H1 (cell line): ENCODE results near the gene TMCC1. TPM values are rescaled to one million over a fixed set of nuclear protein-coding genes. Genes with fewer than 3 reads are reported as not detected.

Experiments used
- CTCF ChIA-PET: fragments of 300-600 bp; sonication (Branson Sonifier 250); formaldehyde crosslinking; loops from one replicate; lab custom pipeline; 2021; ENCODE audit not compliant: partially characterized antibody; lab: Charles Lee
- POLR2A ChIA-PET: fragments of 300-600 bp; sonication (Branson Sonifier 250); formaldehyde crosslinking; loops from one replicate; lab custom pipeline; 2021; ENCODE audit warnings: inconsistent platforms; ENCODE audit not compliant: partially characterized antibody; lab: Charles Lee
- DNase-seq, 2 experiments: peaks; one replicate each; pipeline versions ENCODE4 v3.0.0 to v3.0.0-alpha.2; 2010 to 2022; ENCODE audit warnings: low spot score in 2 of 2, low read depth in 1 of 2, mixed read lengths in 1 of 2
- FAIRE-seq: peaks from 2 replicates; lab custom pipeline; 2011; peaks lifted over from hg19 to GRCh38; lab: Jason Lieb, UNC
- H2AFZ ChIP-seq: 2 replicates; pipeline ENCODE4 v1.8.1; 2012; ENCODE audit warnings: low read length, inconsistent platforms
- H2AK5ac ChIP-seq: 2 replicates; pipeline ENCODE4 v1.6.1; 2013; ENCODE audit warnings: low read depth, low read length
- H2BK120ac ChIP-seq: replicated peaks from 2 replicates; pipeline ENCODE3; 2013; ENCODE audit warnings: low read depth, low read length, inconsistent platforms
- H2BK12ac ChIP-seq: 2 replicates; pipeline ENCODE4 v1.6.1; 2013; ENCODE audit warnings: low read depth, low read length
- H2BK15ac ChIP-seq: 2 replicates; pipeline ENCODE4 v1.6.1; 2013; ENCODE audit warnings: low read length
- H2BK20ac ChIP-seq: 2 replicates; pipeline ENCODE4 v1.6.1; 2013; ENCODE audit warnings: low read length
- H2BK5ac ChIP-seq: 2 replicates; pipeline ENCODE4 v1.6.1; 2013; ENCODE audit warnings: low read depth, low read length
- H3K14ac ChIP-seq: 2 replicates; pipeline ENCODE4 v1.6.1; 2013; ENCODE audit warnings: inconsistent platforms; ENCODE audit not compliant: insufficient read length
- H3K18ac ChIP-seq: 2 replicates; pipeline ENCODE4 v1.6.1; 2013; ENCODE audit warnings: low read length; ENCODE audit errors: extremely low read depth
- H3K23ac ChIP-seq: 2 replicates; pipeline ENCODE4 v1.6.1; 2013; ENCODE audit warnings: inconsistent platforms; ENCODE audit not compliant: insufficient read length
- H3K23me2 ChIP-seq: 2 replicates; pipeline ENCODE4 v1.6.1; 2013; ENCODE audit warnings: low read depth, low read length
- H3K27ac ChIP-seq: 2 replicates; pipeline ENCODE4 v1.6.1; 2011; ENCODE audit warnings: low read depth, low read length, inconsistent platforms
- H3K27me3 ChIP-seq, 4 experiments: replicated peaks in 1 of 4; 1 replicate in 1 of 4; 2 replicates in 3 of 4; pipeline versions ENCODE4 v1.6.1 to v1.8.1; 2011 to 2013; ENCODE audit warnings: low read length in 3 of 4, mild to moderate bottlenecking in 3 of 4, inconsistent platforms in 2 of 4, mixed read lengths in 2 of 4, moderate library complexity in 1 of 4; ENCODE audit not compliant: control insufficient read depth in 3 of 4, insufficient read depth in 3 of 4; ENCODE audit errors: extremely low read depth in 1 of 4
- H3K36me3 ChIP-seq, 4 experiments: 2 replicates each; pipeline versions ENCODE4 v1.6.1 to v1.8.1; 2011 to 2013; ENCODE audit warnings: mild to moderate bottlenecking in 4 of 4, low read length in 3 of 4, moderate library complexity in 2 of 4, control low read depth in 1 of 4, inconsistent platforms in 1 of 4; ENCODE audit not compliant: insufficient read depth in 4 of 4, control insufficient read depth in 2 of 4
- H3K4ac ChIP-seq: replicated peaks from 2 replicates; pipeline ENCODE3; 2013; ENCODE audit warnings: low read length, low read depth, mixed read lengths, inconsistent platforms; ENCODE audit not compliant: insufficient read length
- H3K4me1 ChIP-seq, 4 experiments: replicated peaks in 1 of 4; 1 replicate in 1 of 4; 2 replicates in 3 of 4; pipeline versions ENCODE4 v1.6.1 to v1.8.1; 2011 to 2013; ENCODE audit warnings: low read length in 3 of 4, inconsistent platforms in 2 of 4, mixed read lengths in 1 of 4; ENCODE audit not compliant: insufficient read depth in 4 of 4, control insufficient read depth in 3 of 4
- H3K4me2 ChIP-seq, 2 experiments: 2 replicates each; pipeline versions ENCODE4 v1.6.1 to v1.8.1; 2011 to 2013; ENCODE audit warnings: low read depth in 2 of 2, low read length in 2 of 2, control low read depth in 1 of 2, inconsistent platforms in 1 of 2, mild to moderate bottlenecking in 1 of 2; ENCODE audit not compliant: insufficient read depth in 1 of 2
- H3K4me3 ChIP-seq, 4 experiments: fragments of 200-600, 300-600 bp in 1 of 4; sonication (generic), shearing (Covaris generic), sonication (Bioruptor Twin) in 1 of 4; 2 replicates each; pipeline versions ENCODE4 v1.5.1 to v1.8.1; 2011 to 2016; ENCODE audit warnings: low read length in 4 of 4, low read depth in 3 of 4, control low read depth in 2 of 4, inconsistent platforms in 2 of 4, mild to moderate bottlenecking in 2 of 4, mixed read lengths in 1 of 4, moderate library complexity in 1 of 4; ENCODE audit not compliant: insufficient read depth in 2 of 4; ENCODE audit errors: extremely low read depth in 1 of 4
- H3K56ac ChIP-seq: replicated peaks from 2 replicates; pipeline ENCODE3; 2013; ENCODE audit warnings: low read depth, mild to moderate bottlenecking, mixed read lengths, low read length, inconsistent platforms; ENCODE audit not compliant: insufficient read length
- H3K79me1 ChIP-seq: 2 replicates; pipeline ENCODE4 v1.6.1; 2013; ENCODE audit warnings: low read depth, low read length, control low read depth
- H3K79me2 ChIP-seq, 2 experiments: 2 replicates each; pipeline versions ENCODE4 v1.6.1 to v1.8.1; 2012 to 2013; ENCODE audit warnings: low read length in 2 of 2, mild to moderate bottlenecking in 2 of 2, inconsistent platforms in 1 of 2; ENCODE audit not compliant: insufficient read depth in 2 of 2, control insufficient read depth in 1 of 2
- H3K9ac ChIP-seq, 4 experiments: replicated peaks in 1 of 4; 1 replicate in 1 of 4; 2 replicates in 3 of 4; pipeline versions ENCODE4 v1.6.1 to v1.8.1; 2011 to 2013; ENCODE audit warnings: low read depth in 3 of 4, low read length in 3 of 4, control low read depth in 2 of 4, mild to moderate bottlenecking in 2 of 4, moderate library complexity in 2 of 4, inconsistent platforms in 1 of 4; ENCODE audit errors: extremely low read depth in 1 of 4
- H3K9me3 ChIP-seq, 2 experiments: 2 replicates each; pipeline versions ENCODE4 v1.6.1 to v1.8.1; 2012 to 2013; ENCODE audit warnings: mild to moderate bottlenecking in 2 of 2, moderate library complexity in 2 of 2, control low read depth in 1 of 2, inconsistent platforms in 1 of 2, low read depth in 1 of 2, low read length in 1 of 2, mixed read lengths in 1 of 2; ENCODE audit not compliant: insufficient read depth in 2 of 2
- H4K20me1 ChIP-seq, 2 experiments: replicated peaks in 1 of 2; 2 replicates each; pipeline versions ENCODE3 to v1.8.1; 2011 to 2013; ENCODE audit warnings: inconsistent platforms in 2 of 2, low read length in 2 of 2, mild to moderate bottlenecking in 1 of 2; ENCODE audit not compliant: insufficient read depth in 2 of 2, control insufficient read depth in 1 of 2
- H4K5ac ChIP-seq: 2 replicates; pipeline ENCODE4 v1.6.1; 2013; ENCODE audit warnings: low read length, low read depth, mixed read lengths, inconsistent platforms; ENCODE audit not compliant: insufficient read length
- H4K8ac ChIP-seq: 2 replicates; pipeline ENCODE4 v1.8.0; 2013; ENCODE audit warnings: mild to moderate bottlenecking, moderate library complexity, low read length, inconsistent platforms; ENCODE audit not compliant: insufficient read depth; ENCODE audit errors: extremely low read depth
- H4K91ac ChIP-seq: replicated peaks from 2 replicates; pipeline ENCODE3; 2013; ENCODE audit warnings: low read length, mixed read lengths, inconsistent platforms; ENCODE audit not compliant: insufficient read length
- HDAC2 ChIP-seq, 2 experiments: fragments of 300-600 bp in 1 of 2; sonication (generic) in 1 of 2; IDR thresholded peaks; 2 replicates each; pipeline ENCODE4 v1.6.1; 2011 to 2012; ENCODE audit warnings: low read depth in 2 of 2, low read length in 2 of 2, mild to moderate bottlenecking in 2 of 2, moderate library complexity in 2 of 2, borderline replicate concordance in 1 of 2, inconsistent platforms in 1 of 2
- RFX5 ChIP-seq: IDR thresholded peaks from 2 replicates; pipeline ENCODE4 v1.6.1; 2011; ENCODE audit warnings: low read depth, low read length, improper control_type of control experiment, borderline replicate concordance
- WGBS, 2 experiments: shearing (Covaris generic) in 1 of 2; methylation state at CpG; one replicate each; pipeline versions ENCODE4 v1.1.6 to v1.1.7; 2013 to 2015; ENCODE audit warnings: low lambda C conversion rate in 2 of 2, mixed read lengths in 2 of 2, inconsistent platforms in 1 of 2, low coverage in 1 of 2, missing lambda C conversion rate in 1 of 2; ENCODE audit not compliant: insufficient replicate concordance in 2 of 2, insufficient coverage in 1 of 2, insufficient read length in 1 of 2; ENCODE audit errors: extremely low coverage in 1 of 2, missing lambda C conversion rate in 1 of 2; 5-methylcytosine and 5-hydroxymethylcytosine counted together
- polyA plus RNA-seq, 7 experiments: library from polyadenylated mRNA; depleted of rRNA in 3 of 7; stranded (reverse) in 5 of 7; unstranded in 2 of 7; fragments of >200 nt in 5 of 7; fragments of 200-250 nt in 2 of 7; gene quantifications; 1 replicate in 5 of 7; 2 replicates in 1 of 7; 4 replicates in 1 of 7; pipeline versions ENCODE4 v1.2.1 to v1.2.3, GENCODE V29; 2011 to 2013; ENCODE audit warnings: missing spikeins in 2 of 7, mixed read lengths in 2 of 7
- total RNA-seq: library from RNA; stranded (reverse); fragmentation: NEBNext Ultra II Directional; extraction: Animal tissue kit (Norgen Biotek cat#: 25700); gene quantifications from 2 replicates; pipeline ENCODE4 v1.2.1, GENCODE V29; 2021

The TMCC1 gene
- total and polyA plus RNA-seq, 2 of the 8 experiments (the other 6 are each of a cell fraction or from before 2014, with no cell fraction given): 10.4 to 27.1 TPM

- Histone ChIP-seq H2BK15ac (0 out of 2 replicates have a peak overlapping the region, but pooled peaks have one; percentile 55), H3K79me2 (no peaks in the 10 kb centered on the region), H4K91ac (peak overlapping the region; percentile 63), H4K20me1 (no peaks in the 10 kb centered on the region), H4K5ac (peak overlapping the region; percentile 44), H3K79me1 (no peaks in the 10 kb centered on the region), H2AFZ (no peak overlapping the region), H2BK120ac (peak overlapping the region; percentile 90), H2BK20ac (peak overlapping the region; percentile 94; the same call in 1 of the 2 replicates), H2BK5ac (peak overlapping the region; percentile 95; the same call in 1 of the 2 replicates), H3K27me3 (peaks cover 0 to 4% (median 1%) of the 10 kb centered on the region in 4 experiments; a peak in 3 of 7 replicates), H3K56ac (no peak overlapping the region), H3K18ac (no peak overlapping the region), H3K9ac (no peak overlapping the region)
- WGBS, 2 experiments: 82% methylated on average over 16 of the region's 16 CpGs; no CpG with 5 or more reads in 1 of the 2 experiments
- DNase-seq (no peak), FAIRE-seq (no peak)
- TF ChIP-seq RFX5 (no peak), HDAC2 (IDR thresholded peaks at IDR 0.05; ENCODE audit: borderline replicate concordance in 1 of 2, low read depth in 2 of 2, low read length in 2 of 2) (no peak)
- TF ChIP-seq, all 59 proteins: peak for 0
- CTCF ChIA-PET: interaction anchor here (0.6 to 2.0 kb wide), 6 partner anchors 13 to 1742 kb away, joined by 3 to 6 read pairs (median 4); no protein-coding TSS in a partner anchor
- Histone ChIP-seq H3K9me3 (no peaks in the 10 kb centered on the region), H3K23ac (no peak overlapping the region), H3K14ac (no peak overlapping the region), H2AK5ac (peak overlapping the region; percentile 99), H4K8ac (peak overlapping the region; percentile 88), H3K36me3 (no peaks in the 10 kb centered on the region), H3K4me1 (peaks cover 0 to 19% (median 16%) of the 10 kb centered on the region in 4 experiments; a peak in 5 of 7 replicates), H3K27ac (no peak overlapping the region), H3K4ac (peak overlapping the region; percentile 66), H2BK12ac (peak overlapping the region; percentile 98; the same call in 1 of the 2 replicates), H3K4me2 (no peak overlapping the region), H3K4me3 (no peak overlapping the region), H3K23me2 (no peaks in the 10 kb centered on the region; the same call in 1 of the 2 replicates)
- POLR2A ChIA-PET: interaction anchor here (0.9 to 1.4 kb wide), 3 partner anchors 12 to 58 kb away, joined by 3 to 4 read pairs (median 3); no protein-coding TSS in a partner anchor
Measured at GRCh38 chr3:129612534-129613366, 280.8 kb downstream of the TMCC1 start.
